Ovary (tissue), 9 donors: ENCODE measurements around the gene LCE1A. TPM values are rescaled to one million over a fixed set of nuclear protein-coding genes. Genes with fewer than 3 reads are reported as not detected.

Experiments used
- DNase-seq, 5 donors: peaks; one replicate each; pipeline ENCODE4 v3.0.0-alpha.2; 2019 to 2020
- H3K27ac ChIP-seq, 2 donors: fragments of 200-600 bp; one replicate each; pipeline versions ENCODE4 v1.5.1 to v1.8.0; 2019 to 2022
- H3K27me3 ChIP-seq: fragments of 200-600 bp; one replicate; pipeline ENCODE4 v1.8.0; 2022
- H3K36me3 ChIP-seq: fragments of 200-600 bp; sonication (generic); one replicate; pipeline ENCODE4 v1.5.1; 2019
- H3K4me1 ChIP-seq: one replicate; pipeline ENCODE4 v1.8.1; 2013; ENCODE audit warnings: mild to moderate bottlenecking, moderate library complexity; ENCODE audit not compliant: insufficient read depth
- H3K4me3 ChIP-seq: fragments of 200-600 bp; sonication (generic); one replicate; pipeline ENCODE4 v1.5.1; 2017
- H3K9me3 ChIP-seq, 2 donors: fragments of 200-600 bp in 1 of 2; sonication (generic) in 1 of 2; one replicate each; pipeline versions ENCODE4 v1.5.1 to v1.8.1; 2013 to 2019; ENCODE audit warnings: mild to moderate bottlenecking in 1 of 2, moderate library complexity in 1 of 2
- CTCF ChIP-seq, 3 donors: fragments of 450-650 bp in 2 of 3; fragments of 200-600 bp in 1 of 3; IDR thresholded peaks; one replicate each; pipeline versions ENCODE4 v1.5.1 to v1.8.0; 2016 to 2022; ENCODE audit warnings: antibody characterized with exemption in 3 of 3, mild to moderate bottlenecking in 1 of 3
- EP300 ChIP-seq: sonication (generic); formaldehyde crosslinking; IDR thresholded peaks from one replicate; pipeline ENCODE4 v1.6.1; 2017; ENCODE audit warnings: antibody characterized with exemption
- POLR2A ChIP-seq: fragments of 450-650 bp; IDR thresholded peaks from one replicate; pipeline ENCODE4 v1.6.1; 2017; ENCODE audit warnings: antibody characterized with exemption, mild to moderate bottlenecking, moderate library complexity
- WGBS, 3 donors: extraction: QIAGEN DNeasy Blood & Tissue Kit in 1 of 3; methylation state at CpG; one replicate each; pipeline versions ENCODE4 v1.1.5 to v1.1.7; 2013 to 2017; 5-methylcytosine and 5-hydroxymethylcytosine counted together
- intact Hi-C, 4 donors: fragments of 100-400 bp; cut with DNase I; formaldehyde crosslinking; loops; one replicate each; pipeline versions ENCODE4 v1.11.0 to v1.15.1; 2022 to 2023
- polyA plus RNA-seq, 2 donors: library from polyadenylated mRNA; stranded (reverse); fragments of 200-250 nt in 1 of 2; fragments of 350-450 nt in 1 of 2; fragmentation: Illumina TruSeq in 1 of 2; extraction: RNeasy Lipid Tissue Mini Kit (QIAGEN cat#74804) in 1 of 2; gene quantifications; one replicate each; pipeline ENCODE4 v1.2.3, GENCODE V29; 2013 to 2014
- total RNA-seq, 7 donors: library from RNA; depleted of rRNA in 2 of 7; stranded (reverse); fragments of >200 nt in 2 of 7; fragmentation: NEBNext Ultra II Directional in 3 of 7; extraction: Animal tissue kit (Norgen Biotek cat#: 25700) in 3 of 7; gene quantifications; one replicate each; pipeline versions ENCODE4 v1.1.0 to v1.2.4, GENCODE V29; 2016 to 2023
- donor health status: DM: no; HTN: no; CAD: no; lungs with moderate emphysema.
- donor health status: DM: no; HTN: no; CAD: no.
- donor health status: Bipolar disorder and iron deficiency.
- donor health status: DM: yes; HTN: yes; CAD: no.
- donor health status: DM: no; HTN: no; CAD: no.
- donor health status: DM: yes; HTN: yes; CAD: no.

The LCE1A gene
- total and polyA plus RNA-seq, 9 donors = not detected

- no peak overlapping the region for H3K4me3 ChIP-seq
- no peaks in the 10 kb centered on the region for H3K27me3 ChIP-seq
- H3K27ac ChIP-seq = no peak overlapping the region
- H3K36me3 ChIP-seq = no peaks in the 10 kb centered on the region
- DNase-seq = no peak
- no peaks in the 10 kb centered on the region for H3K9me3 ChIP-seq
- H3K4me1 ChIP-seq = no peaks in the 10 kb centered on the region
- no peak for TF ChIP-seq POLR2A
- no peak for TF ChIP-seq CTCF (IDR thresholded peaks at IDR 0.05)
- no peak for TF ChIP-seq EP300
- intact Hi-C loops = no loop called here
- WGBS, 3 donors = 81 to 91% (median 86%) methylated on average over 3 of the region's 3 CpGs
Measured at GRCh38 chr1:152860129-152860528, 32.9 kb downstream of the LCE1A start.

- Histone ChIP-seq H3K4me3 (no peak overlapping the region), H3K4me1 (no peaks in the 10 kb centered on the region), H3K36me3 (no peaks in the 10 kb centered on the region), H3K27ac (no peak overlapping the region), H3K27me3 (no peaks in the 10 kb centered on the region), H3K9me3 (no peaks in the 10 kb centered on the region)
- DNase-seq = no peak
- intact Hi-C loops = no loop called here
- 91 to 93% (median 92%) methylated on average over 4 of the region's 4 CpGs for WGBS, 3 donors
- no peak for TF ChIP-seq CTCF (IDR thresholded peaks at IDR 0.05)
- TF ChIP-seq EP300 = no peak
- no peak for TF ChIP-seq POLR2A
Measured at GRCh38 chr1:152861374-152861773, 34.1 kb downstream of the LCE1A start.

- intact Hi-C loops = no loop called here
- Histone ChIP-seq H3K9me3 (no peaks in the 10 kb centered on the region), H3K36me3 (no peaks in the 10 kb centered on the region), H3K4me1 (no peaks in the 10 kb centered on the region), H3K27ac (no peak overlapping the region), H3K4me3 (no peak overlapping the region), H3K27me3 (no peaks in the 10 kb centered on the region)
- TF ChIP-seq POLR2A (no peak), CTCF (IDR thresholded peaks at IDR 0.05) (no peak), EP300 (no peak)
- DNase-seq = no peak
Measured at GRCh38 chr1:152864443-152864842, 37.2 kb downstream of the LCE1A start.

- no peak overlapping the region for H3K27ac ChIP-seq
- 86 to 95% (median 94%) methylated on average over 2 of the region's 2 CpGs for WGBS, 3 donors
- no peaks in the 10 kb centered on the region for H3K9me3 ChIP-seq
- H3K36me3 ChIP-seq = no peaks in the 10 kb centered on the region
- no peaks in the 10 kb centered on the region for H3K4me1 ChIP-seq
- no peak for TF ChIP-seq CTCF (IDR thresholded peaks at IDR 0.05)
- TF ChIP-seq EP300 = no peak
- no peak for TF ChIP-seq POLR2A
- intact Hi-C loops = no loop called here
- no peak overlapping the region for H3K4me3 ChIP-seq
- no peaks in the 10 kb centered on the region for H3K27me3 ChIP-seq
- no peak for DNase-seq
Measured at GRCh38 chr1:152866321-152866720, 39.0 kb downstream of the LCE1A start.
